HepG2 (cell line): Measurements from ENCODE around the gene FUT1. TPM values are rescaled to one million over a fixed set of nuclear protein-coding genes. Genes with fewer than 3 reads are reported as not detected.

Source experiments
- ADNP ChIP-seq: sonication (generic); formaldehyde crosslinking; IDR thresholded peaks from 2 replicates; pipeline ENCODE4 v1.4.0; 2020; ENCODE audit warnings: missing genetic modification reagents
- ELF1 ChIP-seq: sonication (generic); formaldehyde crosslinking; IDR thresholded peaks from 2 replicates; pipeline ENCODE4 v1.4.0; 2020; ENCODE audit warnings: missing genetic modification reagents
- FIP1L1 ChIP-seq: fragments of 200-400 bp; formaldehyde crosslinking; IDR thresholded peaks from 2 replicates; pipeline ENCODE4 v1.6.1; 2018; ENCODE audit warnings: low read depth, mild to moderate bottlenecking, low read length, moderate library complexity, borderline replicate concordance; ENCODE audit not compliant: insufficient read depth
- FOXP1 ChIP-seq, 2 experiments: fragments of 450-650 bp in 1 of 2; IDR thresholded peaks; 2 replicates each; pipeline ENCODE4 v1.6.1; 2017 to 2018; ENCODE audit warnings: antibody characterized with exemption in 1 of 2
- HMG20B ChIP-seq: conservative IDR thresholded peaks from 2 replicates; pipeline ENCODE4 v1.6.1; 2016; ENCODE audit warnings: missing genetic modification reagents, missing compliant biosample characterization
- MXD4 ChIP-seq: IDR thresholded peaks from 2 replicates; pipeline ENCODE4 v1.6.1; 2016; ENCODE audit warnings: mild to moderate bottlenecking, missing biosample characterization, missing genetic modification reagents
- NFIC ChIP-seq: IDR thresholded peaks from 2 replicates; pipeline ENCODE4 v1.6.1; 2012; ENCODE audit warnings: mild to moderate bottlenecking, low read length, inconsistent platforms
- SMC3 ChIP-seq: IDR thresholded peaks from 2 replicates; pipeline ENCODE4 v1.6.1; 2011; ENCODE audit warnings: low read length, improper control_type of control experiment
- SOX6 ChIP-seq, 2 experiments: fragments of 450-650 bp in 1 of 2; sonication (generic) in 1 of 2; formaldehyde crosslinking in 1 of 2; IDR thresholded peaks; 2 replicates each; pipeline versions ENCODE4 v1.4.0 to v1.6.1; 2017 to 2020; ENCODE audit warnings: antibody characterized with exemption in 1 of 2, mild to moderate bottlenecking in 1 of 2, missing genetic modification reagents in 1 of 2
- STAG1 ChIP-seq: sonication (generic); formaldehyde crosslinking; IDR thresholded peaks from 2 replicates; pipeline ENCODE4 v1.4.0; 2020; ENCODE audit warnings: missing genetic modification reagents
- XRCC5 ChIP-seq: fragments of 200-400 bp; formaldehyde crosslinking; optimal IDR thresholded peaks from 2 replicates; pipeline ENCODE3; 2017; ENCODE audit warnings: mild to moderate bottlenecking, low read length
- ZBTB3 ChIP-seq: sonication (generic); formaldehyde crosslinking; IDR thresholded peaks from 2 replicates; pipeline ENCODE4 v1.4.0; 2020; ENCODE audit warnings: low read depth, mild to moderate bottlenecking, moderate library complexity, missing genetic modification reagents, borderline replicate concordance
- ZFP1 ChIP-seq: IDR thresholded peaks from 2 replicates; pipeline ENCODE4 v1.6.1; 2016
- ZNF17 ChIP-seq: sonication (generic); formaldehyde crosslinking; IDR thresholded peaks from 2 replicates; pipeline ENCODE4 v1.5.0; 2020; ENCODE audit warnings: mild to moderate bottlenecking, missing genetic modification reagents
- ZNF331 ChIP-seq: sonication (generic); formaldehyde crosslinking; IDR thresholded peaks from 2 replicates; pipeline ENCODE4 v1.4.0; 2020; ENCODE audit warnings: missing genetic modification reagents
- ZNF619 ChIP-seq: sonication (generic); formaldehyde crosslinking; IDR thresholded peaks from 2 replicates; pipeline ENCODE4 v1.4.0; 2020; ENCODE audit warnings: mild to moderate bottlenecking, missing genetic modification reagents
- polyA plus RNA-seq, 8 experiments: library from polyadenylated mRNA; depleted of rRNA in 3 of 8; stranded (reverse) in 7 of 8; unstranded in 1 of 8; fragments of >200 nt; fragmentation: Illumina TruSeq in 4 of 8; extraction: Trizol in 4 of 8; gene quantifications; 2 replicates each; pipeline versions ENCODE4 v1.2.1 to v1.2.3, GENCODE V29; 2011 to 2016; ENCODE audit warnings: low read depth in 4 of 8, missing spikeins in 1 of 8, mixed read lengths in 1 of 8; ENCODE audit not compliant: insufficient read depth in 1 of 8
- total RNA-seq, 5 experiments: library from RNA; depleted of rRNA; stranded (reverse); fragments of >200 nt; fragmentation: Illumina TruSeq; extraction: Trizol; gene quantifications; 2 replicates each; pipeline ENCODE4 v1.2.3, GENCODE V29; 2016; ENCODE audit warnings: low read depth in 1 of 5
- TF ChIP-seq, protein P1 (sequence below): sonication (generic); formaldehyde crosslinking; IDR thresholded peaks from 2 replicates; pipeline ENCODE4 v1.5.1; 2020; ENCODE audit warnings: mild to moderate bottlenecking, missing genetic modification reagents, borderline replicate concordance
- TF ChIP-seq, protein P2 (sequence below): sonication (generic); formaldehyde crosslinking; IDR thresholded peaks from 2 replicates; pipeline ENCODE4 v1.4.0; 2020; ENCODE audit warnings: low read depth, missing genetic modification reagents
- TF ChIP-seq, protein P3 (sequence below): sonication (generic); formaldehyde crosslinking; IDR thresholded peaks from 2 replicates; pipeline ENCODE4 v1.8.0; 2022; ENCODE audit warnings: mild to moderate bottlenecking, missing genetic modification reagents, moderate library complexity

The FUT1 gene
- total and polyA plus RNA-seq, 2 of the 13 experiments (the other 11 are each of a cell fraction or from before 2014, with no cell fraction given) = 0.07 to 1.1 TPM

DNA sequence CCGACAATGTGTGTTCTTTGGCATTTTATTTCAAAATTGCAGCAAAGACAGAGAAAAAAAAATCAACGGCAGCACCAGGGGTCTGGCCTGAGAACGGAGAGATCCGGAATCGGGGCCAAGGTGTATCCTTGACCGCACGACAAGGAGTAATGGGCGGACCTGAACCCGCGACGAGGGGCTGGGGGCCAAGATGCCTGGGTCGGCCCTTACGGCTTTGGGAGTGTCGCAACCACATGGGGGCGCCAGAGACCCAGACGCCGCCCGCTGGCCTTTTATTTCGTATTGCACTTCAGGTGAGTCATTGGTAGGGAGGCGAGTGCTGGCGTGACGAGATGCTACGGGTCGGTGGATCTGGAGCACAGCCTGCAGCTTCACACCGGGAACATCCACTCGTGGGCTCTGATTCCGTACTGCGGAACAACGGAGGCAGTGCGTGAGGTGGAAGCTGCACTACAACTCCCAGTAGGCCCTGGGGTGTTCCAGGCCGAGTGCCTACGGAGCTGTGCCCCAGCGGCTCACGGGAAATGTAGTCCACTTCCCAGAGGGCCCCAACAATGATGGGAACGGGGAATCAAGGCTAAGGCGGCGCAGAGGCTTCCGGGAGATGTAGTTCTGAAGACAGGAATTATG lies 42.7 kb upstream of the FUT1 start (continued):
- TF ChIP-seq, protein P1, sequence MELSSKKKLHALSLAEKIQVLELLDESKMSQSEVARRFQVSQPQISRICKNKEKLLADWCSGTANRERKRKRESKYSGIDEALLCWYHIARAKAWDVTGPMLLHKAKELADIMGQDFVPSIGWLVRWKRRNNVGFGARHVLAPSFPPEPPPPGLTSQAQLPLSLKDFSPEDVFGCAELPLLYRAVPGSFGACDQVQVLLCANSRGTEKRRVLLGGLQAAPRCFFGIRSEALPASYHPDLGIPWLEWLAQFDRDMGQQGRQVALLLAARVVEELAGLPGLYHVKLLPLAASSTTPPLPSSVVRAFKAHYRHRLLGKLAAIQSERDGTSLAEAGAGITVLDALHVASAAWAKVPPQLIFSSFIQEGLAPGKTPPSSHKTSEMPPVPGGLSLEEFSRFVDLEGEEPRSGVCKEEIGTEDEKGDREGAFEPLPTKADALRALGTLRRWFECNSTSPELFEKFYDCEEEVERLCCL (CRISPR knock-in tag) = no peak
- TF ChIP-seq, protein P2, sequence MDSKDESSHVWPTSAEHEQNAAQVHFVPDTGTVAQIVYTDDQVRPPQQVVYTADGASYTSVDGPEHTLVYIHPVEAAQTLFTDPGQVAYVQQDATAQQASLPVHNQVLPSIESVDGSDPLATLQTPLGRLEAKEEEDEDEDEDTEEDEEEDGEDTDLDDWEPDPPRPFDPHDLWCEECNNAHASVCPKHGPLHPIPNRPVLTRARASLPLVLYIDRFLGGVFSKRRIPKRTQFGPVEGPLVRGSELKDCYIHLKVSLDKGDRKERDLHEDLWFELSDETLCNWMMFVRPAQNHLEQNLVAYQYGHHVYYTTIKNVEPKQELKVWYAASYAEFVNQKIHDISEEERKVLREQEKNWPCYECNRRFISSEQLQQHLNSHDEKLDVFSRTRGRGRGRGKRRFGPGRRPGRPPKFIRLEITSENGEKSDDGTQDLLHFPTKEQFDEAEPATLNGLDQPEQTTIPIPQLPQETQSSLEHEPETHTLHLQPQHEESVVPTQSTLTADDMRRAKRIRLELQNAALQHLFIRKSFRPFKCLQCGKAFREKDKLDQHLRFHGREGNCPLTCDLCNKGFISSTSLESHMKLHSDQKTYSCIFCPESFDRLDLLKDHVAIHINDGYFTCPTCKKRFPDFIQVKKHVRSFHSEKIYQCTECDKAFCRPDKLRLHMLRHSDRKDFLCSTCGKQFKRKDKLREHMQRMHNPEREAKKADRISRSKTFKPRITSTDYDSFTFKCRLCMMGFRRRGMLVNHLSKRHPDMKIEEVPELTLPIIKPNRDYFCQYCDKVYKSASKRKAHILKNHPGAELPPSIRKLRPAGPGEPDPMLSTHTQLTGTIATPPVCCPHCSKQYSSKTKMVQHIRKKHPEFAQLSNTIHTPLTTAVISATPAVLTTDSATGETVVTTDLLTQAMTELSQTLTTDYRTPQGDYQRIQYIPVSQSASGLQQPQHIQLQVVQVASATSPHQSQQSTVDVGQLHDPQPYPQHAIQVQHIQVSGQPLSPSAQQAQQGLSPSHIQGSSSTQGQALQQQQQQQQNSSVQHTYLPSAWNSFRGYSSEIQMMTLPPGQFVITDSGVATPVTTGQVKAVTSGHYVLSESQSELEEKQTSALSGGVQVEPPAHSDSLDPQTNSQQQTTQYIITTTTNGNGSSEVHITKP (CRISPR knock-in tag) = no peak
- TF ChIP-seq ZFP1 (CRISPR knock-in tag) (0 out of 2 replicates have a peak, but pooled peaks have one; percentile 31), SOX6 (IDR thresholded peaks at IDR 0.05) (no peak), SOX6 (CRISPR knock-in tag; IDR thresholded peaks at IDR 0.05) (peak; percentile 50; the same call in 1 of the 2 replicates), ADNP (0 out of 2 replicates have a peak, but pooled peaks have one; percentile 44), STAG1 (peak; percentile 88), HMG20B (CRISPR knock-in tag) (no peak), ZNF17 (no peak), FIP1L1 (no peak), ZBTB3 (CRISPR knock-in tag) (no peak), ZNF331 (CRISPR knock-in tag) (no peak; the same call in 1 of the 2 replicates), FOXP1 (IDR thresholded peaks at IDR 0.05) (no peak), FOXP1 (CRISPR knock-in tag; IDR thresholded peaks at IDR 0.05) (no peak), ZNF619 (CRISPR knock-in tag) (0 out of 2 replicates have a peak, but pooled peaks have one; percentile 68), XRCC5 (peak; percentile 43), ELF1 (CRISPR knock-in tag) (peak; percentile 93), NFIC (no peak), SMC3 (peak; percentile 45; the same call in 1 of the 2 replicates), MXD4 (CRISPR knock-in tag) (no peak; the same call in 1 of the 2 replicates)
- TF ChIP-seq, protein P3, sequence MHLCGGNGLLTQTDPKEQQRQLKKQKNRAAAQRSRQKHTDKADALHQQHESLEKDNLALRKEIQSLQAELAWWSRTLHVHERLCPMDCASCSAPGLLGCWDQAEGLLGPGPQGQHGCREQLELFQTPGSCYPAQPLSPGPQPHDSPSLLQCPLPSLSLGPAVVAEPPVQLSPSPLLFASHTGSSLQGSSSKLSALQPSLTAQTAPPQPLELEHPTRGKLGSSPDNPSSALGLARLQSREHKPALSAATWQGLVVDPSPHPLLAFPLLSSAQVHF (CRISPR knock-in tag) = no peak
